K562 (cell line): Measurements from ENCODE around the gene VPS37B. TPM values are rescaled to one million over a fixed set of nuclear protein-coding genes. Genes with fewer than 3 reads are reported as not detected.

Experiments
- ATAC-seq: fragments of 200-7000 bp; cut with Tn5 transposase; 3 replicates; pipeline ENCODE4 v1.9.1; 2020; ENCODE audit warnings: moderate library complexity
- BruUV-seq: library from RNA; stranded (reverse); fragments of 400-500 nt; replicated peaks from 2 replicates; lab custom pipeline; 2021; lab: Mats Ljungman, UMichigan
- CTCF ChIA-PET: fragments of 300-600 bp; formaldehyde crosslinking; extraction: SDS; loops from one replicate; lab custom pipeline; 2021; ENCODE audit warnings: low intra/inter-chr PET ratio; lab: Yijun Ruan, JAX
- POLR2A ChIA-PET: fragments of 300-600, 350-650 bp; sonication (Branson Sonifier 250); formaldehyde crosslinking; extraction: SDS; loops from one replicate; lab custom pipeline; 2021; ENCODE audit warnings: antibody characterized with exemption, inconsistent platforms; lab: Yijun Ruan, JAX
- DNase-seq, 4 experiments: peaks; one replicate each; pipeline versions ENCODE4 v3.0.0 to v3.0.0-alpha.2; 2011 to 2018; ENCODE audit warnings: low spot score in 3 of 4, mixed read lengths in 3 of 4; ENCODE audit errors: extremely low read depth in 1 of 4
- FAIRE-seq: peaks from 2 replicates; lab custom pipeline; 2011; peaks lifted over from hg19 to GRCh38; lab: Jason Lieb, UNC
- H2AFZ ChIP-seq: 2 replicates; pipeline ENCODE4 v1.6.0; 2011; ENCODE audit warnings: low read depth, low read length, control low read depth, inconsistent platforms
- H3K27ac ChIP-seq: fragments of 200-600 bp; 3 replicates; pipeline ENCODE4 v1.8.0; 2011; ENCODE audit warnings: low read depth, mild to moderate bottlenecking, control low read depth, inconsistent platforms, low read length, moderate library complexity, mixed read lengths; ENCODE audit errors: extremely low read depth
- H3K27me3 ChIP-seq, 2 experiments: fragments of 300-600 bp in 1 of 2; 2 replicates in 1 of 2; 3 replicates in 1 of 2; pipeline versions ENCODE4 v1.6.0 to v1.8.0; 2011; ENCODE audit warnings: inconsistent platforms in 2 of 2, low read length in 2 of 2, mild to moderate bottlenecking in 1 of 2, mixed read lengths in 1 of 2, moderate library complexity in 1 of 2; ENCODE audit not compliant: control insufficient read depth in 2 of 2, insufficient read depth in 2 of 2
- H3K36me3 ChIP-seq: fragments of 300-600 bp; 3 replicates; pipeline ENCODE4 v1.8.0; 2011; ENCODE audit warnings: mild to moderate bottlenecking, low read length, inconsistent platforms; ENCODE audit not compliant: control insufficient read depth, insufficient read depth
- H3K4me1 ChIP-seq, 2 experiments: fragments of 200-600 bp in 1 of 2; replicated peaks in 1 of 2; 2 replicates in 1 of 2; 3 replicates in 1 of 2; pipeline versions ENCODE4 v1.5.1 to v1.8.0; 2011; ENCODE audit warnings: inconsistent platforms in 2 of 2, low read length in 2 of 2, mild to moderate bottlenecking in 1 of 2, mixed read lengths in 1 of 2, moderate library complexity in 1 of 2; ENCODE audit not compliant: control insufficient read depth in 2 of 2, insufficient read depth in 2 of 2
- H3K4me2 ChIP-seq: 2 replicates; pipeline ENCODE4 v1.6.1; 2011; ENCODE audit warnings: low read length, control low read depth, inconsistent platforms, mixed read lengths; ENCODE audit not compliant: insufficient read depth
- H3K4me3 ChIP-seq: fragments of 200-600 bp; sonication (generic), shearing (Covaris generic); 2 replicates; pipeline ENCODE4 v1.5.1; 2016; ENCODE audit warnings: control low read depth, inconsistent platforms
- H3K79me2 ChIP-seq: fragments of 200-600 bp; 3 replicates; pipeline ENCODE4 v1.8.0; 2011; ENCODE audit warnings: low read length, inconsistent platforms; ENCODE audit not compliant: control insufficient read depth, insufficient read depth
- H3K9ac ChIP-seq, 2 experiments: 2 replicates each; pipeline versions ENCODE4 v1.6.0 to v1.6.1; 2011; ENCODE audit warnings: low read depth in 2 of 2, low read length in 2 of 2, control low read depth in 1 of 2, inconsistent platforms in 1 of 2, mild to moderate bottlenecking in 1 of 2, mixed read lengths in 1 of 2; ENCODE audit not compliant: insufficient read depth in 1 of 2
- H3K9me1 ChIP-seq: one replicate; pipeline ENCODE4 v1.6.0; 2011; ENCODE audit warnings: inconsistent platforms, mild to moderate bottlenecking, low read length, moderate library complexity; ENCODE audit not compliant: control insufficient read depth, insufficient read depth
- H3K9me3 ChIP-seq: replicated peaks from 2 replicates; pipeline ENCODE4 v1.5.1; 2011; ENCODE audit warnings: low read depth, low read length, inconsistent platforms; ENCODE audit not compliant: control insufficient read depth, insufficient read depth
- H4K20me1 ChIP-seq: replicated peaks from 2 replicates; pipeline ENCODE4 v1.6.1; 2011; ENCODE audit warnings: low read length, inconsistent platforms, mixed read lengths; ENCODE audit not compliant: control insufficient read depth, insufficient read depth
- BRF1 ChIP-seq: IDR thresholded peaks from 3 replicates; pipeline ENCODE4 v1.6.1; 2011; ENCODE audit warnings: borderline replicate concordance, mild to moderate bottlenecking; ENCODE audit not compliant: insufficient read length; ENCODE audit errors: extremely low read depth
- CHAMP1 ChIP-seq: fragments of 450-650 bp; IDR thresholded peaks from 2 replicates; pipeline ENCODE4 v1.6.1; 2016; ENCODE audit warnings: mild to moderate bottlenecking
- LCOR ChIP-seq: sonication (generic); formaldehyde crosslinking; IDR thresholded peaks from 2 replicates; pipeline ENCODE4 v1.8.0; 2022; ENCODE audit warnings: mild to moderate bottlenecking, missing genetic modification reagents
- MTF1 ChIP-seq: fragments of 250-450 bp; sonication (Bioruptor Pico); IDR thresholded peaks from 2 replicates; pipeline ENCODE4 v1.9.0; 2021; ENCODE audit warnings: moderate library complexity, mild to moderate bottlenecking, inconsistent platforms, borderline replicate concordance
- NR3C1 ChIP-seq: sonication (generic); formaldehyde crosslinking; IDR thresholded peaks from 2 replicates; pipeline ENCODE4 v1.8.1; 2022; ENCODE audit warnings: missing genetic modification reagents
- POLR2G ChIP-seq: fragments of 200-400 bp; formaldehyde crosslinking; IDR thresholded peaks from 2 replicates; pipeline ENCODE4 v1.6.1; 2017; ENCODE audit warnings: low read depth, mild to moderate bottlenecking, antibody characterized with exemption, low read length, moderate library complexity
- RAD51 ChIP-seq: fragments of 450-650 bp; IDR thresholded peaks from 2 replicates; pipeline ENCODE4 v1.7.1; 2016; ENCODE audit warnings: low read depth, mild to moderate bottlenecking, borderline replicate concordance
- TRIM28 ChIP-seq: fragments of 450-650 bp; IDR thresholded peaks from 2 replicates; pipeline ENCODE4 v1.6.1; 2017
- ZNF41 ChIP-seq: fragments of 250-450 bp; sonication (Bioruptor Pico); conservative IDR thresholded peaks from 2 replicates; pipeline ENCODE4 v1.4.0; 2020; ENCODE audit warnings: mild to moderate bottlenecking
- WGBS: fragments of 100-300 bp; shearing (Covaris generic); methylation state at CpG from one replicate; pipeline ENCODE4 v1.1.6; 2016; ENCODE audit warnings: low coverage, mixed read lengths; ENCODE audit not compliant: insufficient coverage; ENCODE audit errors: missing lambda C conversion rate; 5-methylcytosine and 5-hydroxymethylcytosine counted together
- in situ Hi-C: fragments of 300-500 bp; cut with MboI; formaldehyde crosslinking; loops from 4 replicates; pipeline ENCODE4 v1.15.0; 2018; ENCODE audit warnings: inconsistent platforms, mixed read lengths
- intact Hi-C: fragments of 100-400 bp; cut with micrococcal nuclease; formaldehyde crosslinking; loops from 2 replicates; pipeline ENCODE4 v1.14.2; 2022
- polyA plus RNA-seq, 8 experiments: library from polyadenylated mRNA; depleted of rRNA in 4 of 8; stranded (reverse) in 5 of 8; unstranded in 3 of 8; fragments of >200 nt; fragmentation: Nextera tagmentation in 2 of 8; fragmentation: Illumina TruSeq in 1 of 8; extraction: Ambion mirVana in 2 of 8; extraction: Trizol in 1 of 8; gene quantifications; 2 replicates each; pipeline versions ENCODE4 v1.2.1 to v1.2.3, GENCODE V29; 2011 to 2014; ENCODE audit warnings: inconsistent platforms in 1 of 8, missing spikeins in 1 of 8
- total RNA-seq, 7 experiments: library from RNA; depleted of rRNA in 6 of 7; stranded (reverse); fragments of >200 nt in 6 of 7; fragmentation: Illumina TruSeq in 2 of 7; extraction: Trizol in 2 of 7; gene quantifications; 2 replicates each; pipeline versions ENCODE4 v1.2.1 to v1.2.3, GENCODE V29; 2011 to 2021; ENCODE audit warnings: low replicate concordance in 1 of 7

Gene VPS37B
- total and polyA plus RNA-seq, 9 of the 15 experiments (the other 6 are each of a cell fraction or from before 2014, with no cell fraction given), result 0.28 to 37.4 (median 17.9) TPM

GRCh38 chr12:122858591-122859302 is 37.2 kb downstream of the VPS37B start:
- DNase-seq (no peak), FAIRE-seq (no peak), ATAC-seq (no peak)
- Histone ChIP-seq H2AFZ (no peak overlapping the region), H3K79me2 (no peaks in the 10 kb centered on the region), H3K9ac (no peak overlapping the region), H3K9me1 (no peaks in the 10 kb centered on the region), H3K27ac (no peak overlapping the region), H3K36me3 (peaks cover 10% of the 10 kb centered on the region; the same call in 1 of the 3 replicates), H3K4me2 (no peak overlapping the region), H3K4me1 (peaks cover 0 to 53% of the 10 kb centered on the region in 2 experiments; a peak in 2 of 5 replicates), H3K27me3 (no peaks in the 10 kb centered on the region), H4K20me1 (0 out of 2 replicates have a peak, but pooled peaks cover 3% of the 10 kb centered on the region), H3K9me3 (no peaks in the 10 kb centered on the region), H3K4me3 (no peak overlapping the region)
- in situ Hi-C loops (loop anchor here (10.0 kb wide), 1 partner anchor 96 kb away; no protein-coding TSS in a partner anchor), intact Hi-C loops (no loop called here)
- CTCF ChIA-PET, result no interaction called here
- POLR2A ChIA-PET, result interaction anchor here (0.9 to 1.3 kb wide), 2 partner anchors 9 to 14 kb away, joined by 3 read pairs; no protein-coding TSS in a partner anchor
- WGBS, result 79% methylated on average over 10 of the region's 22 CpGs
- BruUV-seq, result no TSS peak
- peak; percentile 10; the same call in 1 of the 2 replicates for TF ChIP-seq POLR2G
- no peak for TF ChIP-seq TRIM28
- no peak for TF ChIP-seq RAD51

DNA sequence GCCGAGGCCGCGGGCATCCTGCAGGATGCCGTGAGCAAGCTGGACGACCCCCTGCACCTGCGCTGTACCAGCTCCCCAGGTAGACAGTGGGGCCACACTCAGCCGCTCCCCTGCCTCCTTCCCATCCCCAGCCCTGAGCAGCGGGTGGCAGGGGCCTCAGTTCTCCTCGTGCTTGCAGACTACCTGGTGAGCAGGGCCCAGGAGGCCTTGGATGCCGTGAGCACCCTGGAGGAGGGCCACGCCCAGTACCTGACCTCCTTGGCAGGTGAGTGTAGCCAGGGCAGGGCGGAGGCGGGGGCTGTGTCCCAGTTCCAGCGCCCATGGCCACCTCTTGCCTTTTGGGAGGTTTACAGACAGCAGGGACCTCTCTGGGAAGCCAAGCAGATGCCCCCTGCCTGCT is 37.8 kb downstream of the VPS37B start:
- no peak for FAIRE-seq
- BruUV-seq, result no TSS peak
- peaks cover 8% of the 10 kb centered on the region; the same call in 1 of the 3 replicates for H3K36me3 ChIP-seq
- no peaks in the 10 kb centered on the region for H3K9me3 ChIP-seq
- CTCF ChIA-PET, result no interaction called here
- 0 out of 2 replicates have a peak, but pooled peaks cover 3% of the 10 kb centered on the region for H4K20me1 ChIP-seq
- POLR2A ChIA-PET, result no interaction called here
- DNase-seq, result no peak
- H3K9me1 ChIP-seq, result no peaks in the 10 kb centered on the region
- no peaks in the 10 kb centered on the region for H3K27me3 ChIP-seq
- no peak overlapping the region for H3K4me3 ChIP-seq
- H3K9ac ChIP-seq, result no peak overlapping the region
- no peak for ATAC-seq
- 68% methylated on average over 5 of the region's 14 CpGs for WGBS
- H3K4me2 ChIP-seq, result no peak overlapping the region
- H3K27ac ChIP-seq, result no peak overlapping the region
- no peaks in the 10 kb centered on the region for H3K79me2 ChIP-seq
- in situ Hi-C loops (loop anchor here (10.0 kb wide), 1 partner anchor 97 kb away; no protein-coding TSS in a partner anchor), intact Hi-C loops (no loop called here)
- H2AFZ ChIP-seq, result no peak overlapping the region
- peaks cover 0 to 50% of the 10 kb centered on the region in 2 experiments; a peak in 2 of 5 replicates for H3K4me1 ChIP-seq
- TF ChIP-seq BRF1 (no peak), MTF1 (no peak), LCOR (CRISPR knock-in tag) (no peak), ZNF41 (CRISPR knock-in tag) (no peak), POLR2G (peak; percentile 42), NR3C1 (CRISPR knock-in tag) (no peak), CHAMP1 (no peak)
